SK-N-SH (cell line): ENCODE data around the gene INF2.

Source experiments
- CHD2 ChIP-seq: fragments of 150-350 bp; IDR thresholded peaks from 2 replicates; pipeline ENCODE4 v1.6.1; 2018; ENCODE audit warnings: low read length; ENCODE audit not compliant: partially characterized antibody
- CTCF ChIP-seq: fragments of 200-600 bp; sonication (generic); IDR thresholded peaks from 2 replicates; pipeline ENCODE4 v1.6.1; 2017; ENCODE audit warnings: antibody characterized with exemption, mild to moderate bottlenecking, moderate library complexity
- EZH2phosphoT487 ChIP-seq: fragments of 200-600 bp; sonication (generic); IDR thresholded peaks from 2 replicates; pipeline ENCODE4 v1.6.1; 2017; ENCODE audit warnings: low read depth, mixed run types, mild to moderate bottlenecking, antibody characterized with exemption, moderate library complexity, borderline replicate concordance
- GATA2 ChIP-seq: sonication (generic); formaldehyde crosslinking; IDR thresholded peaks from 2 replicates; pipeline ENCODE4 v1.5.0; 2020; ENCODE audit warnings: mild to moderate bottlenecking, missing genetic modification reagents
- JUND ChIP-seq: IDR thresholded peaks from 2 replicates; pipeline ENCODE4 v1.4.0; 2012
- NFIC ChIP-seq: IDR thresholded peaks from 2 replicates; pipeline ENCODE4 v1.4.0; 2012; ENCODE audit warnings: borderline replicate concordance
- POLR2AphosphoS5 ChIP-seq: IDR thresholded peaks from 2 replicates; pipeline ENCODE4 v1.6.1; 2012; ENCODE audit warnings: low read depth, low read length
- RXRA ChIP-seq: IDR thresholded peaks from 2 replicates; pipeline ENCODE4 v1.4.0; 2012; ENCODE audit warnings: low read depth, mild to moderate bottlenecking, borderline replicate concordance
- SMC3 ChIP-seq: IDR thresholded peaks from 2 replicates; pipeline ENCODE4 v1.6.1; 2012; ENCODE audit warnings: low read depth, low read length, improper control_type of control experiment
- TF ChIP-seq, protein P1 (sequence below): IDR thresholded peaks from 2 replicates; pipeline ENCODE4 v1.6.1; 2012; ENCODE audit warnings: mild to moderate bottlenecking, low read depth, low read length, moderate library complexity
- TF ChIP-seq, protein P2 (sequence below): IDR thresholded peaks from 2 replicates; pipeline ENCODE4 v1.4.0; 2012; ENCODE audit warnings: low read depth
- TF ChIP-seq, protein P3 (sequence below): IDR thresholded peaks from 2 replicates; pipeline ENCODE4 v1.4.0; 2012; ENCODE audit warnings: low read depth, borderline replicate concordance

DNA sequence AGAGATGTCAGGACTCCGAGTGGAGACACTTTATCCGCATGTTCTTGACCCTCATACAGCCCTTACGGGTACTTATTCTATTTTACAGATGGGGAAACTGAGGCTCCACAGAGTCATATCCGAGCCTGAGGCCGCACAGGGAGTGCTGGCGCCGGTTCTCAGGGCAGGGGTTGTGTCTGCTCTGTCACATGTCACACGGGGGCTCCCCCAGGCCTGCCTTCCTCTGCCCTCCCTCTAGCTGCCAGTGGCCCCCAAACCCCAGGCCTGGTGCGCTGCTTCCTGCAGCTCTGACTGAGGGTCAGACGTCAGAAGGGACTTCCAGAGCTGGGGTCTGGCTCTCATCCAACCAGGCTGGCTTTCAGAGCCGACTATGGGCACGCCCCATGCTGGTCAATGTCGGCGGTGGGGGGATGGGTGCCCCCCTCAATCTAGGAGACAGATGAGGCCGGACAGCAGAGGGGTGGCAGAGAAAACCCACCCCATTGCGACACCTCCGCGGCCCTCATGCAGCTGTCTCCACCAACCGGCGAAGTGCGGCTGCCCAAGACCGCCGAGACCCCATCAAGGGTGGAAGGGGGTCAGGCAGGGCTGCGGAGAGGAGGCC lies 811 bp upstream of the INF2 start:
- TF ChIP-seq CTCF, result no peak
- no peak for TF ChIP-seq CHD2
- no peak for TF ChIP-seq EZH2phosphoT487
- no peak for TF ChIP-seq POLR2AphosphoS5
- no peak for TF ChIP-seq NFIC
- TF ChIP-seq, protein P1, sequence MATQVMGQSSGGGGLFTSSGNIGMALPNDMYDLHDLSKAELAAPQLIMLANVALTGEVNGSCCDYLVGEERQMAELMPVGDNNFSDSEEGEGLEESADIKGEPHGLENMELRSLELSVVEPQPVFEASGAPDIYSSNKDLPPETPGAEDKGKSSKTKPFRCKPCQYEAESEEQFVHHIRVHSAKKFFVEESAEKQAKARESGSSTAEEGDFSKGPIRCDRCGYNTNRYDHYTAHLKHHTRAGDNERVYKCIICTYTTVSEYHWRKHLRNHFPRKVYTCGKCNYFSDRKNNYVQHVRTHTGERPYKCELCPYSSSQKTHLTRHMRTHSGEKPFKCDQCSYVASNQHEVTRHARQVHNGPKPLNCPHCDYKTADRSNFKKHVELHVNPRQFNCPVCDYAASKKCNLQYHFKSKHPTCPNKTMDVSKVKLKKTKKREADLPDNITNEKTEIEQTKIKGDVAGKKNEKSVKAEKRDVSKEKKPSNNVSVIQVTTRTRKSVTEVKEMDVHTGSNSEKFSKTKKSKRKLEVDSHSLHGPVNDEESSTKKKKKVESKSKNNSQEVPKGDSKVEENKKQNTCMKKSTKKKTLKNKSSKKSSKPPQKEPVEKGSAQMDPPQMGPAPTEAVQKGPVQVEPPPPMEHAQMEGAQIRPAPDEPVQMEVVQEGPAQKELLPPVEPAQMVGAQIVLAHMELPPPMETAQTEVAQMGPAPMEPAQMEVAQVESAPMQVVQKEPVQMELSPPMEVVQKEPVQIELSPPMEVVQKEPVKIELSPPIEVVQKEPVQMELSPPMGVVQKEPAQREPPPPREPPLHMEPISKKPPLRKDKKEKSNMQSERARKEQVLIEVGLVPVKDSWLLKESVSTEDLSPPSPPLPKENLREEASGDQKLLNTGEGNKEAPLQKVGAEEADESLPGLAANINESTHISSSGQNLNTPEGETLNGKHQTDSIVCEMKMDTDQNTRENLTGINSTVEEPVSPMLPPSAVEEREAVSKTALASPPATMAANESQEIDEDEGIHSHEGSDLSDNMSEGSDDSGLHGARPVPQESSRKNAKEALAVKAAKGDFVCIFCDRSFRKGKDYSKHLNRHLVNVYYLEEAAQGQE, result no peak
- TF ChIP-seq JUND, result no peak
- TF ChIP-seq, protein P2, sequence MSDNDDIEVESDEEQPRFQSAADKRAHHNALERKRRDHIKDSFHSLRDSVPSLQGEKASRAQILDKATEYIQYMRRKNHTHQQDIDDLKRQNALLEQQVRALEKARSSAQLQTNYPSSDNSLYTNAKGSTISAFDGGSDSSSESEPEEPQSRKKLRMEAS, result no peak
- no peak for TF ChIP-seq GATA2 (CRISPR knock-in tag)
- TF ChIP-seq SMC3, result no peak
- TF ChIP-seq RXRA, result no peak
- TF ChIP-seq, protein P3, sequence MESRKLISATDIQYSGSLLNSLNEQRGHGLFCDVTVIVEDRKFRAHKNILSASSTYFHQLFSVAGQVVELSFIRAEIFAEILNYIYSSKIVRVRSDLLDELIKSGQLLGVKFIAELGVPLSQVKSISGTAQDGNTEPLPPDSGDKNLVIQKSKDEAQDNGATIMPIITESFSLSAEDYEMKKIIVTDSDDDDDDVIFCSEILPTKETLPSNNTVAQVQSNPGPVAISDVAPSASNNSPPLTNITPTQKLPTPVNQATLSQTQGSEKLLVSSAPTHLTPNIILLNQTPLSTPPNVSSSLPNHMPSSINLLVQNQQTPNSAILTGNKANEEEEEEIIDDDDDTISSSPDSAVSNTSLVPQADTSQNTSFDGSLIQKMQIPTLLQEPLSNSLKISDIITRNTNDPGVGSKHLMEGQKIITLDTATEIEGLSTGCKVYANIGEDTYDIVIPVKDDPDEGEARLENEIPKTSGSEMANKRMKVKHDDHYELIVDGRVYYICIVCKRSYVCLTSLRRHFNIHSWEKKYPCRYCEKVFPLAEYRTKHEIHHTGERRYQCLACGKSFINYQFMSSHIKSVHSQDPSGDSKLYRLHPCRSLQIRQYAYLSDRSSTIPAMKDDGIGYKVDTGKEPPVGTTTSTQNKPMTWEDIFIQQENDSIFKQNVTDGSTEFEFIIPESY, result no peak
